GM18858 (cell line): ENCODE results near the gene TRAF3IP1.
"Not testable (repeated sequence)": the region's sequence is repeated elsewhere in the genome, so short reads cannot be mapped to it uniquely, and the experiment has no call there.

Source experiments
- ATAC-seq: cut with Tn5 transposase; IDR thresholded peaks from one replicate; pipeline ENCODE4 v1.9.1; 2021; ENCODE audit not compliant: unreplicated experiment

Gene TRAF3IP1, protein sequence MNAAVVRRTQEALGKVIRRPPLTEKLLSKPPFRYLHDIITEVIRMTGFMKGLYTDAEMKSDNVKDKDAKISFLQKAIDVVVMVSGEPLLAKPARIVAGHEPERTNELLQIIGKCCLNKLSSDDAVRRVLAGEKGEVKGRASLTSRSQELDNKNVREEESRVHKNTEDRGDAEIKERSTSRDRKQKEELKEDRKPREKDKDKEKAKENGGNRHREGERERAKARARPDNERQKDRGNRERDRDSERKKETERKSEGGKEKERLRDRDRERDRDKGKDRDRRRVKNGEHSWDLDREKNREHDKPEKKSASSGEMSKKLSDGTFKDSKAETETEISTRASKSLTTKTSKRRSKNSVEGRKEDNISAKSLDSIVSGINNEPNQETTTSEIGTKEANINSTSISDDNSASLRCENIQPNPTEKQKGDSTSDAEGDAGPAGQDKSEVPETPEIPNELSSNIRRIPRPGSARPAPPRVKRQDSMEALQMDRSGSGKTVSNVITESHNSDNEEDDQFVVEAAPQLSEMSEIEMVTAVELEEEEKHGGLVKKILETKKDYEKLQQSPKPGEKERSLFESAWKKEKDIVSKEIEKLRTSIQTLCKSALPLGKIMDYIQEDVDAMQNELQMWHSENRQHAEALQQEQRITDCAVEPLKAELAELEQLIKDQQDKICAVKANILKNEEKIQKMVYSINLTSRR

DNA sequence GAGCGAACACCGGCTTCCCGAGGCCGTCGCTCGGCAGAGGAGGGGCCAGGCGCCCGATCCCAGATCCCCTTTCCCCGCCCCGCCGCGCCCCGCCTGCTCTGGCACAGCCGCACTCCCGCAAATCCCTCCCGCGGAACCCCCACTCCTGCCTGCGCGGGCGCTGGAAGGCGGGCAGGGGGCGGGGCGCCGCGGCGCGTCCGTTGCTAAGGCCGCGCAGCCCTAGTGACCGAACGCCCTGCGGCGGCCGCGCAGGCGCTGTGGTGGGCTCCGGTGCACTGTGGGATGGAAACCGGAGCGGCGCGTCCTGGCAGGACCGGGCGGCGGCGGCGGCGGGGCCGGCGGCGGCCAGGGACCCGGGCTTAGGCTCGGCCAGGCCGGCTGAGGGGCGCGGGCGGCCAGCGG, at the start of gene TRAF3IP1:
Gene TRAF3IP1 (plus strand): TSS at position 273 of the 402 bp plus-strand sequence. CDS start 145 bp downstream, outside the sequence.
- ATAC-seq: peak; percentile 90

DNA sequence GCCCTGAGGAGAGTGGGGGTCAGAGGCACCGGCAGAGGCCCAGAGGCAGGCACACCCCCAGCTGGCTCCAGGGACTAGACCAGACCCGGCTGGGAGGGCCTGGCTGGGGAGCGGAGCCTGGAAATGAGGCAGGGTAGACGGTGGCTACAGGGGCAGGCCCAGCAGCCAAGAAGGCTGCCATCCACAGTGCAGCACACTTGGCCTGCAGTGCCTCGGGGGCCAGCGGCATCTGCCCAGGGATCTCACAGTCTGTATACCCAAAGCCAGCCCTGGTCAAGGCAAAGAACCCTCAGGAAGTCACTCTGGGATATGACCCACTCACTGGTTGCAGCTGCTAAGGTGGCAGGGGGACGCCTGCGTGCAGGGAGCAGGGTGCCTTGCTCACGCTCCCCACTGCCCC, 49.7 kb upstream of the TRAF3IP1 start:
- no peak for ATAC-seq

DNA sequence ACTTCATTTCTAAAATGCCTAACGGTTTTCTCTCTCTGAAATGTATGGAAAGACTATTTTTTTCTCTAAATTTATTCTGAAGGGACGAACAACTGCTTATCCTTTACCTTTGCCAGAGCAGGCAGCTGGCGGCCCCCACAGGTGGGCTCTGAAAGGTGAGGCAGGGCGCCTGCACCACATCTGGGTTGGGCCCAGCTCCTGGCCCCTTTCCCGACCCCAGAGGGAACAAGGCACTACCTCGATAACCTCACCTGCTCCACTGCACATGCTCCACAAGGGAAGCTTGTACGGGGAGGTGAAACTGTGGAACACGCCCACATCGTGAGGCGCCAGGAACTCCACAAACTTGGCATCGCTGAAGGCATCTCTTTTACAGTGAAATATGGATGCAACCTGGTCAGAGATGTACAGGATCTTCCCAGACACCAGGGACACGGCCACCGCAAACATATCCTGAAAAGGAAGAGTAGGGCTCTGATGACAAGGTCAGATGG, 49.2 kb upstream of the TRAF3IP1 start:
- ATAC-seq: no peak

DNA sequence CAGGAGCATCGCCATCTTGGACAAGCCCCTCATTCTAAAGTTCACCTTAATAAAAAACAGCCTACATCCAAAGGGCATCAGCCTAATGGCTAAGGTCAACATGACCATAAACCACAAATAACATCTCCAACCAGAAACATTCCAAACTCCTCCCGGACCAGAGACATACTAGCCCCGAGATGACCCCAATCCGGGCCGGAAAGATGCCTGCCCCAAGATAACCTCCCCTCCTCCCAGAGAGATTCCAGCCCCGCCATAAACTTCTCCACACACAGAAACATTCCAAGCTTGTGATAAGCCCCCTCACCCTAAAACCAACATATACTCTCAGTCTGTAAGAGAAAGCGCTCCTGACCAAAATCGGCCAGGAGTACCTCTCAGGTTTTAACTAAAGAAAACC, 48.6 kb upstream of the TRAF3IP1 start:
- not testable (repeated sequence) for ATAC-seq

DNA sequence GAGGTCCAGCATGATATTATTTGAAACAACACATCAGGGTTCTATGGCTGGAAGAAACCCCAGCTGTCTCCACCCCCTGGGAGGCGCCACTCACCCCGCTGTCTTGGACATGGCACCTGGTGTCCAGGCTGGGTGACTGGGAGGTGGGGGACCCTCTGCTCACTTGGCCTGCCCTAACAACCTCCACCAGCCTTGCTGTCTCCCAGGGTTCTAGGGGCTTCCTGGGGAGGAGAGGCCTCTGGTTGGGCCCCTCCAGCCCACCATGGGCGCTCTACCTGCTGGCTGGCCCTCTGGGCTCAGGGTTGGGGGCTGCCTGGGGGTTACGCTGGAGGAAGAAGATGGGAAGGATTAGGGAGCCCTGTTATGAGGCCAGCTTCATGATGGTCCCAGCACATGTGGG, 48.2 kb upstream of the TRAF3IP1 start:
- no peak for ATAC-seq

DNA sequence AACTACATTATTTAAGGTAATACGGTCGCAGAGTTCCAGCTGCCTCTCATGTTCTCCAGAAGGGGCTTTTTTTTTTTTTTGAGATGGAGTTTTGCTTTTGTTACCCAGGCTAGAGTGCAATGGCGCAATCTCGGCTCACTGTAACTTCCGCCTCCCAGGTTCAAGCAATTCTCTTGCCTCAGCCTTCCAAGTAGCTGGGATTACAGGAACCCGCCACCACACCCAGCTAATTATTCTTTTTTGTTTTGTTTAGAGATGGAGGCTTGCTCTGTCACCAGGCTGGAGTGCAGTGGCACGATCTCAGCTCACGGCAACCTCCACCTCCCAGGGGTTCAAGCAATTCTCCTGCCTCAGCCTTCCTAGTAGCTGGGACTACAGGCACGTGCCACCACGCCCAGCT, 46.9 kb upstream of the TRAF3IP1 start:
- not testable (repeated sequence) for ATAC-seq

DNA sequence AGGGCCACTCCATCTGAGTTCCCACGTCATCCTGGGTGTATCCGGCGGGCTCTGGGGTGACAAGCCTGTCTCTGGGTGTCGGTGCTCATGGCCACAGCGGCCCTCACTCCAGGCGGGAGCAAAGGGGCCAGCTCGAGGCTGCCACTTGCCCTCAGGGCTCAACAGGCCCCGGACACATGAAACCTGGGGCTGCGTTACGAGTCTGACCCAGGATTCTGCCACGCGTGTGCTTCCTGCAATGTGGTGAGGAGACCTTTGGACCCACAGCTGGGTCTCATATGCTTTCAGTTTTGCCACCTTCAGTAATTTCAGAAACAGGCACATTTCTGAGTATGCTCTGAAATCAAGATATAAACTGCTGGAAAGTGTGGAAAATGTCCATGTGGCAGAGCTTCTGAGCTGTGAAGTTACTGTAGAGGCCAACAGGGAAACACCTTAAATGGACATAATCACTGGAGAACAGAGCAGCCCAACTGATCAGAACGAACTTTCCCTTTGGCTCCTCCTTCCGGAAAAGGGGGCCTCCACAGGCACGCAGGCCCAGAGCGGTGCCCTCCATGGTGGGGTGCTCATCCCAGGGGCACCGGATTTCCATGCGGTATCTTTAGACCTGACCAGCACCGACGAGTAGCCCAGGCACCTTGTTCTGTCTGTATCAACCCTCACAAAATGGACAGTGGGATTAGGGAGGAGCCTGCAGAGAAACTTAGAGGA, 46.0 kb upstream of the TRAF3IP1 start:
- ATAC-seq: no peak

DNA sequence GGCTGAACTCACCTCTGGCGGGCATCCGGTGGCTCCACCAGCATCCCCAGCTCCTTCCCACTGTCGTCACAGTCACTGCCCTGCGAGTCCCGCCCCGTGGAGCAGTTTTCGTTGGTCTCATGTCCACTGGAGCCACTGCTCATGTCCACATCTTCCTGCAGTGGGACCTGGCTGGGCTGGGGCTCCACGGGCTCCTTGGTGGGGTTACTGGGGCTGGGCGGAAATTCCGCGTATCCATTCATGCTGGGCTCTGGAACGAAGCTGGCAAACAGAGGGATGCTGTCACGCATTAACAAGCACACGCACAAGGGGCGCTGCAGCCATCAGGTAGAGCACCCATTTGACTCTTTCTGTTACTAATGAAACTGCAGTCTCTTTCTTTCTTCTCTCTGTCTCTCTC, 42.6 kb upstream of the TRAF3IP1 start:
- no peak for ATAC-seq

DNA sequence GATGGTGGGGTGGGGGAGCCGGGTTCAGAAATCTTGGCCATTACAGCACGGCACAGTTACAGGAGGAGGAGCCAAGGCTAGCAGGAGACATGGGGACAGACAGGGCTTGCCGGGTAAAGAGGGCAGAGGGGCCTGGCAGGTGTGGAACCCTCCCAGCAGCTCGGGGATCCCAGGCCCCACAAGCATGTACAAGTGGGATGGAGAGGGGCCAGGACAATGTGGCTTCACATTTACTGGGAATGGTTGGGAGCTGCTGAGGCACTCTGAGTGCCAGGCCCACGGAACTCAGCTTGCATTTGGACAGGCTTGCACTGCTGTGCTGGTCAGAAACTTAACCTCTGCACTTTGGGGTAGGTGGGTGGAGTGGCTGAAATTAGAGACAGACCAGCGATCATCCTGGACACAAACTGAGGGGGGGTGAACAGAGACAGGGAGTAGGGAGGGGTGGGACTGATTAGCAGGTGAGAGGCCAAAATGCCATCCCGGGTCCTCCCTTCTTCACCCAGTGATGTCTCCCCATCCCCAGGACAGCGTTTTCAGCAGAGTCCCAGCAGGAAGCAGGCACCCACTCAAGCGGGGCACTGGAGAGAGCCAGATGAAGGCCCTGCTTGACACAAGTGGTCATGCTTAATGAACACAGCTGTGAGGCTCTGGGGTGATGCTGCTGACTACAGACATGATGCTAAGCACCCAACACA, 41.5 kb upstream of the TRAF3IP1 start:
- ATAC-seq: no peak

DNA sequence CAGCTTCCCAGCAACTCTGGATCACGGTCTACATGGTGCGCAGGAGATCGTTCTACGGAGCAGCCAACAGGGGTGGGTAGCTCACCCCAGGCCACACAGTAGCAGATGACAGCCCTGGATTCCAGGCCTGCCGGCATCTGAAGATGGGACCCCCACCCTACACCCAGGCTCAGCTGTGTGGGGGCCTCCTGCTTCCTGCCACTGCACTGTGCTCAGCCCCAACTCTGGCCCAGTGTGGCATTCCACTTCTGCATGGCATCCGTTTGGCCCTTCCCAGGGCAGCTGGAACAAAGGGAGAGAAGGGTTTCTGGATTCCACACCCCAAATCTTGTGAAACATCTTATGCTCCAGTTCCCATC, 41.0 kb upstream of the TRAF3IP1 start:
- ATAC-seq: no peak

DNA sequence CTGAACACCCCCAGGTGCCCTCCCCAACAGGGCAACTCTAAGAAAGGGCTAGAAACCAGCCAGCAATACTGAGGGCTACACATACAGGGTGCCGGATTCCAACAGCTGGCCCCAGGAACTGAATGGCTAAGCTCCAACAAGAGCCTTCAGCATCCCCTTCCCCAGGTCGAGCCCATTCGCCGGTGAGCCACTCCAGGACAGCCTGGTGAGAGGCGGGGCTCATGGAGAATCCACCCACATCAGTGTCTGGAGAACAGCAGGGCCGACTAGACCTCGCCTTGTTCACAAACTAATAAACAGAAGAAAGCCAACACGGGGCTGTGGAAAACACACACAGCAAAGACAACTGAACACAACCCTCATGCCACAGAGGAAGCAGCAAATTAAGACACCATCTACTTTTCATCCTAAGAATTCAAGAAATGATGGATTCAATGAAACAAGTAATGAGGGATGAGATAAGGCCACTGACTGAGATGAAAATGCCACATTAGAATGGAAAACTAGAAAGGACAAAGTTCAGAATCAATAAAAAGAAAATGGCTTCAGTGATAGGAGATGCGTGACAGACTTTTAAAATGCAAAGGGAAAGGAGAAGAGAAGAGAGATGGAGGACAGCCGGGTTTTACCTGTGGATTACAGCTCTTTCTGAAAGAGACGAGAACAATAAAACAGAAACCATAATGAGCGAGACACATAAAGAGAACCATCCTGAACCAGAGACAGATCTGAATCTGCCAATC, 40.1 kb upstream of the TRAF3IP1 start:
- no peak for ATAC-seq

DNA sequence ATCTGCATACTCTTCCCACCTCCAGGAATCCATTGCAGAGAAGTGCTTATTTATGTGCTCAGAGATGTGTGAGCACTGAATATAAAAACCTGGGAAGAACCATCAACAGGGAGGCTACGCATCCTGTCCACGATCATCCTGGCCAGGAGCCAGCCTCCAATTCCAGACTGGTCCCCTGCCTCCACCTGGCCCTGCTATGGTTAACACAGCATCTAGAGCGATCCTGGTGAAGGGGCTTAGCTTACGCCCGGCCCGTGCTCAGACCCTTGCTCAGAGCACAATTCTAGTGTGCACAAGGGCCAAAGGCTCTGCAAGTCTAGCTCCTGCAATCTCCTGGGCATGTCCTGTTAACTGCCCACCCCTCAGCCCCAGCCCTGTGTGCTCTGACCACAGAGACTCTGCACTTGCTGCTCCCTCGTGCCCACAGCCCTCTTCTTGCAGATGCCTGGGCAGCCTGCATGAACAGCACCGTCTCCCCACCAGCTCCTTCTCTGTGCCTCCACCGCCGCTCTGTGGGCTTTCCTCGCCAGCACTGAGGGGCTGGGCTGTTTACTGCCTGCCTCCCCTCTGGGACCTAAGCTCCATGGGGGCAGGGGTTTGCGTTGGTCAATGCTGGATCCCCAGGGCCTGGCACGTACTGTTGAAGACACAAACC, 38.4 kb upstream of the TRAF3IP1 start:
- ATAC-seq: no peak

DNA sequence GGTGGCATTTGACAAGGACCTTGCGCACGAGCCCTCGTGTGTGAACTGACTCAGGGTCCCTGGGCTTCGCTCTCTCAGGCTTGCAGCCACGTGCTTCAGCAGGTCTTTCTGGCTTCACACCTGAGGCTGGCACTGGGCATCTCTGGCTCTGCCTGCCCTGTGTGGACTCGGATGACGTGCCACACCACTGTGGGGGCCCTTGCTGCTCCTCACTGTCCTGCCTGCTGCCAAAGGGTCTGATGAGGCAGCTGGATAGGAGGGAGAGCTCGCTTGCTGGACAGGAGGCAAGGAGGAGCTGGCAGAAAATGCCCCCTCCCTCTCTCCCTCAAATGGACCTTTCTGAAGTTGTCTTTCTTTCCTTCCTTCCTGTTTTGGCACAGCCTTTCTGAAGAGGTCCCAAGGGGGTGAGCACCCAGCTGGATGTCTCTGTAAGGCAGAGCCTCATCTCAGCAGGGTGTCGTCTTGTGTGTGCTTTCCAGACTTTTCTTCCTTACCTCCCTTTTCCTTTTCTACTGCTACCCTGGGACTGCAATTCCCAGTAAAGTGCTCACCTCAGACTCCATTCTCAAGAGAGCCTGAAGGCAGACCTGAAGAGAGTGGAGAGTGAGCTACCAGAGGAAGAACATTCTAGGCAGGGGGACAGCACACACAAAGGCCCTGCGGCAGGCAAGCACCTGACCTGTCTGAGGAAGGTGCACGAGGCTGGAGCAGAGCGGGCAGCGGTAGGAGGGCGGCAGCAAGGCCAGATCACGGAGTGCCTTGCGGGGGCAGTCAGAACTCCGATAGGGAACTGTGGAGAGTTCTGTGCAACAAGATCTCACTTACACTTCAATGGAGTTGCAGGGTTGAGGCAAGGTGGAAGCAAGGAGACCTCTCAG, 37.2 kb upstream of the TRAF3IP1 start:
- ATAC-seq: no peak

DNA sequence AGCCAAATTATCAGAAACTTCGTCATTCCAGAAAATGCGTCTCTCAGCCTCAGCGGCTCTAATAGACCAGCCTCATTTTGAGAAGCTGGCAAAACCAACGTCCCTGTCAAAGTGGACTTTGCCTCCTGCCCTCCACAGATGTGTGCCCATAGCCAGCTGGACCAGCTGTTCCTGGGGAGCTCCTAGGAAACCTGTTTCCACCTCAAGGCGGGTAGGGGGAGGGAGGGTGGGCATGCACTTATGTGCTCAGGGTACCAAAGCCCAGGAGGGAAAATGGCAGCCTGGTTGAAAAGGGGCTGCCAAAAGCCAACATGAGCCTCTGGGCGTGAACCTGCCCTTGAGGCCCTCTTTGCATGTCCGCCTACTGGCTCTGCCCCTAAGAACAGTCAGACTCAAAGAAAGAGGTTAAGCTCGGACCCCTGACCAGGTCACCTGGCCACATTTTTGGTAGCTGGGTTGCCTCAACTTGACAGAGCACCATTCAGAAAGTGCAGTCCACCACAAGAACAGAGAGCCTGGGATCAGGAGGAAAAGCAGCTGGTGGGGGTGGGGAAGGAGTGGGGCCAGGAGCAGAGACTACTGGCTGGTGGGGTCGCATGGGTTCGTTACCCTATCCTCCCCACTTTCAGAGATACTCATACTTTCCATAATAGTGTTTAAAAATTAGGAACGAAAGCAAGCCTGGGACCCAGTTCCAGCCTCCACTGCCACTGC, 35.4 kb upstream of the TRAF3IP1 start:
- no peak for ATAC-seq

DNA sequence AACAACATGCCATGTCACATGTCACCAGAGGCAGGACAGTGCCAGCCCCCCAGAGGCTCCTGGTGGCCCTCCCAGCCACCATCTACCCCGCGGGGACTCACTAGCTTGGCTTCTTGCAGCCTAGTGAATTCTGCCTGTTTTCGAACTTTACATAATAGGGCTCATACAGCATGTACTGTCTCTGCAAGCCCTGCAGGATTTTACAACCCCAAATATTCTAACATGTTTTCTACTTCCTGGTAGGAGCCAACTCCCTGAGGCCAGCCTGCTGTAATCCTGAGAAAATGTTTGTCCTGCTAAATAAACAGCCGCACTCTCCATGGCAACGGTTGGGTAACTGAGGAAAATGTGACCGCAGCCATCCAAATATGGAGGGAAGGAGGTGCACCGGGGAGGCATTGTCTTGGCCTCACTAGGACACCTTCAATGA, 34.6 kb upstream of the TRAF3IP1 start:
- no peak for ATAC-seq

DNA sequence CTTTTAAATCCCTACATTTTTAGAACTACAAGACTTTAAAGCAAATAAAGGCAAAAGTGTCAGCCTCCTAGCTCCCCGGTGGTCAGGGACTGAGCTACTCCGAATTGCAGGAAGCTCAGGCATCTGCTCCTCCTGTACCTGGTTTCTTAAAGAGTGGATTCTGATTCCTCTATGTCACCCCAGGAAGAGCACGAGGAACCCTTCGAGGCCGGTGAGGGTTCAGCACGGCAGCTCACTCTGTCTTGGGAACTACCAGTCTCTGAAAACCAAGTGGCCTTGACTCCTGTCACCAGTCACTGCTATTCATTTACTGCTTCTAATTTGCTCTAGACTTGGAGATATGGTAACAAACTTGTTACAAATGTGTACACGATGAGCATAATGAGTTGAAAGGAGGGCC, 34.2 kb upstream of the TRAF3IP1 start:
- ATAC-seq: no peak

DNA sequence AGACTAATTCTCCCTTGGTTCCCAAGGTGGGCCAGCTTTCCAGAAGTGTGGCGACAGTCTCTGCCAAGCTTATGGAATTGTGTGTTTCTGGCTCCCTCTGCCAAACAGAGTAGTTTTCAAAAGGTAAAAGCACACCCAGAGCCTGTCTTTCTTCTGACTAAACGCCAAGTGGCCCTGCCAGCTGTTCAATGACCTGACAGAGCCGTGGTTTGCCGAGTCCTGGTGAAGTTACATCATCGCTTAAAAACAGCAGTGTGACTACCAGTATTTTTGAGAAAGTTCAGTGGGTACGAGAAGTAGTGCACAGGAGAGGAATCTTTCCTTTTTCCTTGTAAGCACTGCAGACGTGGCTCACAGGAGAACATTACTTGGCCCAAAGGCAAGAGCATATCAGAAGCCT, 33.8 kb upstream of the TRAF3IP1 start:
- no peak for ATAC-seq

DNA sequence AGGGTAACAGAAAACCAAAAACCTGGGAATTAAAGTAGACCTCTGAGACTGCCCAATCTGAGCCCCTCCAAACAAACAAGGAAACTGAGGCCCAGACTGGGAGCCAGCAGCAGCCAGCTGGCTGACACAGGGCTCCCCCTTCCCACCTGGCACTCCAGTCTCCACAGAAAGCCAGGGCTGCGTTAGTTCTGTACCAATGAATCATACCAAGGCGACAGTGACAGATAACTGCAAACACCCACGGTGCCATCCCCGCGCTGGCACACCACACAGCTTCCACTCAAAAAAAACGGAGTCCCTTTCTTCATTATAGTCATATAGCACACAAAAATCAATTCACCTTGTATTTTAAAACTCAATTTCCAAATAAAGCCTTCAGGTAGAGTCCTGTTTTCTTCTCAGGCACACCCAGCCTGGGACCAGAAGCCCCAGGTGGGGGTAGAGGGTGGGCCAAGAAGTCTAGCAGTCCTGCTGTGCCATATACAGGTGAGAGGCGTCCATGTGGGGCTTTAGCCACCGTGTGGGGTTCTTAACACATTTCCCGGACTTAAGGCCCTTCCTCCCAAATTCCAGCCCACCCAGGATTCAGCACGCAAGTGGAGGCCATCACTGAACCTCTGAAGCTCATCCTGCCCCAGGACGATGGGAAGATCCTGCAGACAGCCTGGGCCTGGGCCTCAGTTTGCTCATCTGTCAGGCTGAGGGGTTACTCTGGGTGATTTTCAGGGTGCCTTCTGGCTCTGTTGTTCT, 33.2 kb upstream of the TRAF3IP1 start:
- no peak for ATAC-seq
